Measurements from ENCODE around the gene ELK1. TPM values are rescaled to one million over a fixed set of nuclear protein-coding genes. Genes with fewer than 3 reads are reported as not detected.

ELK1 gene
- total and polyA plus RNA-seq, 2 donors from 2014 or later = 10.5 to 26.9 TPM

- Histone ChIP-seq H3K27me3 (ENCODE audit: control insufficient read depth, insufficient read depth, low read length) (no peaks in the 10 kb centered on the region), H3K9me3 (ENCODE audit: control insufficient read depth in 2 of 3, insufficient read depth in 1 of 3, low read length in 3 of 3) (no peaks in the 10 kb centered on the region), H3K27ac (ENCODE audit: low read depth in 2 of 2, low read length in 2 of 2) (peak overlapping the region in 1 of 2 donors; percentile 1), H3K4me3 (ENCODE audit: low read length in 3 of 3) (no peak overlapping the region), H3K9ac (ENCODE audit: low read length in 3 of 3) (no peak overlapping the region), H3K4me1 (ENCODE audit: control insufficient read depth in 2 of 3, insufficient read depth in 2 of 3, low read depth in 1 of 3, low read length in 3 of 3) (peaks cover 0 to 6% (median 0%) of the 10 kb centered on the region in 3 donors), H3K36me3 (ENCODE audit: control insufficient read depth in 2 of 3, insufficient read depth in 3 of 3, low read length in 3 of 3) (peaks cover 0 to 5% (median 2%) of the 10 kb centered on the region in 3 donors)
- TF ChIP-seq, protein P1, sequence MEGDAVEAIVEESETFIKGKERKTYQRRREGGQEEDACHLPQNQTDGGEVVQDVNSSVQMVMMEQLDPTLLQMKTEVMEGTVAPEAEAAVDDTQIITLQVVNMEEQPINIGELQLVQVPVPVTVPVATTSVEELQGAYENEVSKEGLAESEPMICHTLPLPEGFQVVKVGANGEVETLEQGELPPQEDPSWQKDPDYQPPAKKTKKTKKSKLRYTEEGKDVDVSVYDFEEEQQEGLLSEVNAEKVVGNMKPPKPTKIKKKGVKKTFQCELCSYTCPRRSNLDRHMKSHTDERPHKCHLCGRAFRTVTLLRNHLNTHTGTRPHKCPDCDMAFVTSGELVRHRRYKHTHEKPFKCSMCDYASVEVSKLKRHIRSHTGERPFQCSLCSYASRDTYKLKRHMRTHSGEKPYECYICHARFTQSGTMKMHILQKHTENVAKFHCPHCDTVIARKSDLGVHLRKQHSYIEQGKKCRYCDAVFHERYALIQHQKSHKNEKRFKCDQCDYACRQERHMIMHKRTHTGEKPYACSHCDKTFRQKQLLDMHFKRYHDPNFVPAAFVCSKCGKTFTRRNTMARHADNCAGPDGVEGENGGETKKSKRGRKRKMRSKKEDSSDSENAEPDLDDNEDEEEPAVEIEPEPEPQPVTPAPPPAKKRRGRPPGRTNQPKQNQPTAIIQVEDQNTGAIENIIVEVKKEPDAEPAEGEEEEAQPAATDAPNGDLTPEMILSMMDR (IDR thresholded peaks at IDR 0.05; ENCODE audit: borderline replicate concordance, extremely low read depth, insufficient read depth) = no peak
- DNase-seq = peak in 1 of 5 donors; percentile 14
- FAIRE-seq = no peak
- intact Hi-C loops (cut with DNase I) = no loop called here
Measured at GRCh38 chrX:47645530-47645929, 4.8 kb downstream of the ELK1 start.

DNA sequence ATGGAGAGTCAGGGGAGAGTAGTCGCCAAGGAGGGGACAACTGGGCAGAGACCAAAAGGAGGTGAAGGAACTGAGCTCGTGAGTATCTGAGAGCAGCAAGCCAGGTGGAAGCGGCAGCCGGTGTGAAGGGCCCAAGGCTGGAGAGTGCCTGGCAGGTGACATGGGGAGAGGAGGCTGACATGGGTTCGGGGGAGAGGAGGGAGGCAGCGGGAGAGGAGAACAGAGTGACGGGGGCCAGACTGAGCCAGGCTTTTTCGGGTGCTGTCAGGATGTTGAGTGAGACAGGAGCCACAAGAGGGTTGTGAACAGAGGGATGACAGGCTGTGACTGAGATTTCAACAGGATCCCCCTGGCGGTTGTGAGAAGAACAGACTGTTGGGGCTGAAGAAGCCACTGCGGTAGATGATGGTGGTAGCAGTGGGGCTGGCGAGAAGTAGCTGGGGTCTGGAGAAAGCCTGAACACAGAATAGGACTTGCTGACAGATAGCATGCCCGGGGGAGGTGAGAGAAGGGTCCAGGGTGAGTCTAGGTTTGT is 5.7 kb downstream of the ELK1 start:
- FAIRE-seq = no peak
- Histone ChIP-seq H3K4me3 (ENCODE audit: low read length in 3 of 3) (no peak overlapping the region), H3K9me3 (ENCODE audit: control insufficient read depth in 2 of 3, insufficient read depth in 1 of 3, low read length in 3 of 3) (no peaks in the 10 kb centered on the region), H3K27me3 (ENCODE audit: control insufficient read depth, insufficient read depth, low read length) (no peaks in the 10 kb centered on the region), H3K36me3 (ENCODE audit: control insufficient read depth in 2 of 3, insufficient read depth in 3 of 3, low read length in 3 of 3) (peaks cover 2 to 14% (median 5%) of the 10 kb centered on the region in 3 donors), H3K27ac (ENCODE audit: low read depth in 2 of 2, low read length in 2 of 2) (no peak overlapping the region), H3K4me1 (ENCODE audit: control insufficient read depth in 2 of 3, insufficient read depth in 2 of 3, low read depth in 1 of 3, low read length in 3 of 3) (peaks cover 0 to 6% (median 0%) of the 10 kb centered on the region in 3 donors), H3K9ac (ENCODE audit: low read length in 3 of 3) (no peak overlapping the region)
- intact Hi-C loops (cut with DNase I) = no loop called here
- TF ChIP-seq, protein P1 (IDR thresholded peaks at IDR 0.05; ENCODE audit: borderline replicate concordance, extremely low read depth, insufficient read depth) = no peak
- peak in 1 of 5 donors; percentile 40 for DNase-seq

DNA sequence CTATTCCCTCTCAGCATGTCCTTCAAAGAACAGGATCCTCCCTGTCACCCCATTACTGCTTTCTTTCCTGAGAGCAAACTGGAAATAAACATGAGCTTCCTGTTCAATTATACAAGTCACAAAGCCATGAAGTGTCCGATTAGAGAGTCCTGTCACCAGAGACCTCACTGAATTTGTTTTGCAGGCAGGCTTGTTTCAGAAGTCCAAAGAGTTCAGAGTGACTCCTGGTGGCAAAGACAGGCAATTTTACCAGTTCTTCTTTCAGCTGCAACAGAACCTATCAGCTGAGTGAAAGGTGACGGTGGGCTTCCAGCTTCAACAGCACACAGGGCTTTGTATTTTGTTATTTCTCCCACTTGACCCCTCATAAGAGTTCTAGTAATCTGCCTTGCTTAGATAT is 6.4 kb downstream of the ELK1 start:
- no peaks in the 10 kb centered on the region for H3K9me3 ChIP-seq (ENCODE audit: control insufficient read depth in 2 of 3, insufficient read depth in 1 of 3, low read length in 3 of 3)
- H3K9ac ChIP-seq (ENCODE audit: low read length in 3 of 3) = no peak overlapping the region
- FAIRE-seq (no peak), DNase-seq (peak in 2 of 5 donors; percentile 41 to 61)
- no peak overlapping the region for H3K27ac ChIP-seq (ENCODE audit: low read depth in 2 of 2, low read length in 2 of 2)
- peaks cover 0 to 3% (median 0%) of the 10 kb centered on the region in 3 donors for H3K4me1 ChIP-seq (ENCODE audit: control insufficient read depth in 2 of 3, insufficient read depth in 2 of 3, low read depth in 1 of 3, low read length in 3 of 3)
- H3K27me3 ChIP-seq (ENCODE audit: control insufficient read depth, insufficient read depth, low read length) = no peaks in the 10 kb centered on the region
- intact Hi-C loops (cut with DNase I) = no loop called here
- peaks cover 2 to 16% (median 5%) of the 10 kb centered on the region in 3 donors for H3K36me3 ChIP-seq (ENCODE audit: control insufficient read depth in 2 of 3, insufficient read depth in 3 of 3, low read length in 3 of 3)
- no peak overlapping the region for H3K4me3 ChIP-seq (ENCODE audit: low read length in 3 of 3)
- TF ChIP-seq, protein P1 (IDR thresholded peaks at IDR 0.05; ENCODE audit: borderline replicate concordance, extremely low read depth, insufficient read depth) = peak; percentile 36

DNA sequence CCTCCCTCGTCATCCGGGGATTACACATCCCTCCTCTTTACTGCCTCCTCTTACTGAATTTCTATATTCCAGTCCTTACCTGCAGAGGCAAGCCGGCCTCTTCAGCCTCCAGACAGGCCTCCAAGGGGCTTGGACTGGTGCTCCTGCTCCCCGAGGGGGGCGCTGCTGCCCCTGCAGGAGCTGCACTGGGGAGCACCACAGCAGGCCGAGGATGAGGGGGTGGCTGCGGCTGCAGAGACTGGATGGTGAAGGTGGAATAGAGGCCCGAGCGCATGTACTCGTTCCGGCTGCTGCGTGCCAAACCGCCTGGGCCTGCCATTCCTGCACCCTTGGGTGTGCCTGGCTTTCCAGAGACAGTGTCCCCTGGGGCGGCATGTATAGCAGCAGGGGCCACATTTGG is 11.5 kb downstream of the ELK1 start:
- intact Hi-C loops (cut with DNase I) = no loop called here
- Histone ChIP-seq H3K9ac (ENCODE audit: low read length in 3 of 3) (no peak overlapping the region), H3K9me3 (ENCODE audit: control insufficient read depth in 2 of 3, insufficient read depth in 1 of 3, low read length in 3 of 3) (no peaks in the 10 kb centered on the region), H3K4me3 (ENCODE audit: low read length in 3 of 3) (no peak overlapping the region), H3K36me3 (ENCODE audit: control insufficient read depth in 2 of 3, insufficient read depth in 3 of 3, low read length in 3 of 3) (peaks cover 2 to 32% (median 9%) of the 10 kb centered on the region in 3 donors), H3K27ac (ENCODE audit: low read depth in 2 of 2, low read length in 2 of 2) (no peak overlapping the region), H3K4me1 (ENCODE audit: control insufficient read depth in 2 of 3, insufficient read depth in 2 of 3, low read depth in 1 of 3, low read length in 3 of 3) (no peaks in the 10 kb centered on the region), H3K27me3 (ENCODE audit: control insufficient read depth, insufficient read depth, low read length) (no peaks in the 10 kb centered on the region)
- no peak for FAIRE-seq
- TF ChIP-seq, protein P1 (IDR thresholded peaks at IDR 0.05; ENCODE audit: borderline replicate concordance, extremely low read depth, insufficient read depth) = no peak
- DNase-seq = no peak

All from kidney (tissue), 14 donors.